HG03520 (cell line): ENCODE data around the gene AXIN1.
"Not testable (repeated sequence)": the region's sequence is repeated elsewhere in the genome, so short reads cannot be mapped to it uniquely, and the experiment has no call there.

ENCODE experiments used
- ATAC-seq: cut with Tn5 transposase; IDR thresholded peaks from one replicate; pipeline ENCODE4 v1.9.1; 2021; ENCODE audit warnings: mild to moderate bottlenecking, moderate library complexity; ENCODE audit not compliant: unreplicated experiment

The AXIN1 gene

DNA sequence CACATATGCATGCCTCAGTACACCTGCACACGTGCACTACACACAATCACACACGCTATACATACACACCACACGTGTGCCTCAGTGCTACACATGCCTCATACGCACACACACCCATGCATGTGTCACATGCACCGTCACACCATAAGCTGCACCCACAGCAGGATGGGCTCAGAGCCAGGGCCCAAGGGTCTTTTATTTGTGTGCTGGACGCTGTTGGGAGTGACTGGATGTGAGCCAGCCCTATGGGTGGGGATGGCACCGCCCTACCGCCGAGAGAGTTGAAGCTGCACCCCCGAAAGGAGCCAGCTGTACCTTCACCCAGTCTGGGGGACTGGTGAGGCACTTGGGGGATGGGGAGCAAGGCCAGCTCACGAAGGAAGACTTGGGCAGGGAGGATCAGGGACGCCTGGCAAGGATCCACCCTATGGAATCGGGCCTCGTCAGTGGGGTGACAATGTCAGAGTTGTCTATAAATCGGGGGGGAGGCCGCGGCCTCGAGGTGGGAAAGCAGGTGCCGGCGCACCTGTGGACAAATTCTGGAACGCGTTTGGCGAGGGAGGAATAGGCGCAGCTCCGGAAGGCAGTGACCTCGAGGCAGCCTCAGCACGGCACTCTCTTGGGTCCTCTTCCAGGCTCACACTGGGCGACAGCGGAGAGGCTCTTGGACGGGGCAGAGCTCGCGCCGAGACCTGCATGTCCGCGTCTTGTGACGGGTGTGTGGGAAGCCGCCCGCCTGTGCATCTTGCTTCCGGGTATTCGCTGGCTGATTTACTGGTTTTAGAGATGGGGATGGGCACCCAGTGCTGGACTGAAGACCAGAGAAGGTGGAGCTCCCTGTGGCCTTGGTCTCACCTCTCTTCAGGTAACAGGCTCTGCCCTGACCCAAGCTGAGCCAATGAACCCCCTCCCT, 84.1 kb downstream of the AXIN1 start:
- ATAC-seq = no peak

- not testable (repeated sequence) for ATAC-seq
Observed at GRCh38 chr16:267562-267961, 85.0 kb downstream of the AXIN1 start.

- ATAC-seq = no peak
Observed at GRCh38 chr16:266258-267164, 86.0 kb downstream of the AXIN1 start.

DNA sequence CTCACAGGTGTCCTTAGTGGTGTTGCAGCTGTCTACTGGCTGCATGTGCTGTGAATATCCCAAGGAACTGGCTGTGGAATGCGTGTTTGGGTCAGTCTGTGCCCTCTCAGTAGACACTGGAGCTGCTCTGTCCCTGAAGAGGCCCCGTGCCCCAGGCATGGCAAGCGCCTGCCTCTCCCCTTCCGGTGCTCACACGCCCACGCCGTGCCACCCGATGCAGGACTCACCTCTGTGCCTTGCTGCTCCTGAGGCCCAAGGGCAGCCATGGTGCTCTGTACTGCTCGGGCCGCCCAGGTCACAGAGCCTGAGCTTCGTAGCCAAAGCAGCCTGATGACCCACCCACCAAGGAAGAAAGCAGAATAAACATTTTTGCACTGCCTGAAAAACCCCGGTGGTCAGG, 86.8 kb downstream of the AXIN1 start:
- no peak for ATAC-seq

DNA sequence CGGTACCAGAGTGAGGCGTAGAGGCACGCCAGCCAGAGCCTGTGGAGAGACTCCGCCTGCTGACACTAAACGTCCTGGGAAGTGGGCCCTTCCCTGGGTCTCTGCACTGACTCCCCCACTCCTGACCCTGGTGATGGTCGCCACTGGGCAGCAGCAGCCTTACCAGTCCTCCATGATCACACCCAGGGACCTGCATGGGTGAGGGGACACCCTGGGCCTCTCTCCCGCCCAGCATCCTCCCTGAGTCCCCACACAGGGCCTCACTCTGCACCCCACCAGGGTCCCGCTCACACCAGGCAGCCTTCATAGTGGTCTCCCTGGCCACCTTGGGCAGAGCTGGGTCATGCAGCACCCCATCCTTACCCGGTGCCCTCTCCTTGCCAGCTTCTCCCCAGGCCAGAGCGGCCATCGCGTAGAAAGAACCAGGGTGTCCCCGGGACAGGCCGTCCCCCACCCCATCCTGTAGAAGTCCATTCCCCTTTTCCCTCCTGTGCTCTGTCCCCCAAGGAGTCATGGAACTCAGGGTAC, 87.5 kb downstream of the AXIN1 start:
- no peak for ATAC-seq

DNA sequence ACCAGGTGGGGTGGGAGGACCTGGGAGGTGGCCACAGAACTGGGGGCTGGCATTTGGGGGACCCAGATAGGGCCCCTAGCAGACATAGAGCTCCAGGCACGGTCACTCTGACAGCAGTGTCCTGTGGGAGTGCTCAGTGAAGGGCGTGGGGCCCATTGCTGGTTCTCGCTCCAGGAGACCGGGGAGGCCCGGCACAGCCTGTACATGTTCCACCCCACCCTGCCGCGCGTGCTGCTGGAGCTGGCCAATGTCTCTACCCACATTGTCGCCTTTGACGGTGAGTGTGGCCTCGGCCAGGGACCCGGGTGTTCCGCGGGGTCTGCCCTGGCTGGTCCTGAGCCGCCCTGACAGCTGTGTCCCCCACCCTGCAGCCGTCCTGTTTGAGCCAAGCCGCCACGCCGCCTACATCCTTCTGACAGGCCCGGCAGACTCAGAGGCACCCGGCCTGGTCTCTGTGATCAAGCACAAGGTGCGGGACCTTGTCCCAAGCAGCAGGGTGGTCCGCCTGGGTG, 88.0 kb downstream of the AXIN1 start:
- ATAC-seq = no peak

GRCh38 chr16:263944-264343, 88.6 kb downstream of the AXIN1 start:
- ATAC-seq = no peak

GRCh38 chr16:263182-263774, 89.2 kb downstream of the AXIN1 start:
- no peak for ATAC-seq

GRCh38 chr16:262121-262745, 90.3 kb downstream of the AXIN1 start:
- ATAC-seq = no peak

- ATAC-seq = no peak
Observed at GRCh38 chr16:261031-261691, 91.4 kb downstream of the AXIN1 start.

DNA sequence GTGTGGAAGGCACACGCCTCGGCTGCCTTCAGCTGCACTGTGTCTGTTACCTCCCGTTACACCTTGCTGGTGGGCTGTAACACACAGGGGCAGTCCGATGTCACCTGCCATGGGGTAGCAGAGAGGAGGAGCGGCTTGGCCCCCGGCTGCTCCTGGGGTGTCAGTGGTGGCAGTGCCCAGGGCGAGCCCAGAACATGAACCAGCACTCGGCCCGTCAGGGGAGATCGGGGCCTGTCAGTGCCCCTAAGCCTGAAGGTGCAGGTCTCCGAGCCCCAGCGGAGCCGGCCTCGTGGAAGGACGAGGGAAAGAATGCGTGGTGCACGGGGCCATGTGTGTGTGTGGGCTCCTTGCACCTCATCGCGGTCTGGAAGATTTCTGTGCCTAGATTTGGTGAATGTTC, 92.2 kb downstream of the AXIN1 start:
- ATAC-seq = no peak

DNA sequence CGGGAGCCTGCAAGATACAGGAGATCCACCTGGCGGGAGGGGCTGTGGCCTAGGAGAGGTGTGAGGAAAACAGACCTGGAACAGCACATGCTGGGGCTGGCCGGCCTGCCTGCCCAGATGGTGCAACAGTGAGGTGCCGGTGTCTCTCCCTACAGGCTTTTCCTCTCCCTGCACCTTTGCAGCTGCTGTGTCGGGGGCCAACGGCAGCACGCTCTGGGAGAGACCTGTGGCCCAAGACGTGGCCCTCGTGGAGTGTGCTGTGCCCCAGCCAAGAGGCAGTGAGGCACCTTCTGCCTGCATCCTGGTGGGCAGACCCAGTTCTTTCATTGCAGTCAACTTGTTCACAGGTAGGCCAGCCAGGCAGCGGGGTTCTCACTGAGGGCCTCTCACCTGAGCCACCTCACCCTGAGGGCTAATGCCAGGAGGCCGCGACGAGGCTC, 92.7 kb downstream of the AXIN1 start:
- no peak for ATAC-seq

DNA sequence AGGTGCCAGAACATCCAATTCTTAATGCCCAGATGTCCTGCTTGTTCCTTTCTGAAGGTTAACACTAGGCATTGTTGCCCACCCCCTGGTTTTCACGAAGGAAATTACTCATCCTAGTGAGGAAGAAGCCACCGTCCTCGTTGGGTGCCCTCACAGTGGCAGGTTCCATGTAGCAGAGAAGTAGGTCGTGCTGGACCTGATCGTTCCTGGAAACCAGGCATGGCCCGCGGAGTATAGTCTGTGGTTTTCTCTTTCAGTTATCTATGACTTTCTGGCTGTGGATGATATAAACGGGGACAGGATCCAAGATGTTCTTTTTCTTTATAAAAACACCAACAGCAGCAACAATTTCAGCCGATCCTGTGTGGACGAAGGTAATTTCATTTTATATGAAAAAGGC, 93.3 kb downstream of the AXIN1 start:
- ATAC-seq = no peak

DNA sequence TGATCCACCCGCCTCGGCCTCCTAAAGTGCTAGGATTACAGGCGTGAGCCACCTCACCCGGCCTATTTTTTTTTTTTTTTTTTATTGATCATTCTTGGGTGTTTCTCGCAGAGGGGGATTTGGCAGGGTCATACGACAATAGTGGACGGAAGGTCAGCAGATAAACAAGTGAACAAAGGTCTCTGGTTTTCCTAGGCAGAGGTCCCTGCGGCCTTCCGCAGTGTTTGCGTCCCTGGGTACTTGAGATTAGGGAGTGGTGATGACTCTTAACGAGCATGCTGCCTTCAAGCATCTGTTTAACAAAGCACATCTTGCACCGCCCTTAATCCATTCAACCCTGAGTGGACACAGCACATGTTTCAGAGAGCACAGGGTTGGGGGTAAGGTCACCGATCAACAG, 94.4 kb downstream of the AXIN1 start:
- ATAC-seq = not testable (repeated sequence)

GRCh38 chr16:255183-255582, 97.3 kb downstream of the AXIN1 start:
- no peak for ATAC-seq

DNA sequence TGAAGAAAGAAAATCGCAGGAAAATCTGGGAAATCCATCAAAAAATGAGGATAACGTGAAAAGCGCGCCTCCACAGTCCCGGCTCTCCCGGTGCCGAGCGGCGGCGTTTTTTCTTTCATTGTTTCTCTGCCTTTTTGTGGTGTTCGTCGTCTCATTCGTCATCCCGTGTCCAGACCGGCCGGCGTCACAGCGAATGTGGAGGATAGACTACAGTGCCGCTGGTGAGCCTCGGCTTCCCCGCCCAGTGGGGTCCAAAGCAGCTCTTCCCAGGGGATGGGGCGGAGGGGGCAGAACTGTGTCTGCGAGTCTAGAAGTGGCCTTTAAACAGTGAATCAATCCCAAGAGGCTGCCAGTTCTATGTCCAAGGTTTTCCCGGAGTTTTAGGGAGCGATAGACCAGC, 98.1 kb downstream of the AXIN1 start:
- no peak for ATAC-seq

GRCh38 chr16:253833-254232, 98.7 kb downstream of the AXIN1 start:
- ATAC-seq = no peak

GRCh38 chr16:252366-253337, 99.9 kb downstream of the AXIN1 start:
- no peak for ATAC-seq

- no peak for ATAC-seq
Observed at GRCh38 chr16:249431-249830, 103.1 kb downstream of the AXIN1 start.
